Lung (tissue), 12 donors: ENCODE measurements around the gene PLPPR4. TPM values are rescaled to one million over a fixed set of nuclear protein-coding genes. Genes with fewer than 3 reads are reported as not detected.
A peak's percentile ranks its signal among the peaks of the same experiment; 100 is the strongest.

Experiments
- ATAC-seq: fragments of 200-7000 bp; cut with Tn5 transposase; one replicate; pipeline ENCODE4 v1.9.1; 2020; ENCODE audit warnings: moderate number of reproducible peaks; ENCODE audit not compliant: insufficient read depth, low FRiP score
- DNase-seq, 3 donors: peaks; one replicate each; pipeline ENCODE4 v3.0.0-alpha.2; 2013 to 2017
- H3K27ac ChIP-seq, 2 donors: one replicate each; pipeline ENCODE4 v1.5.1; 2013; ENCODE audit warnings: mild to moderate bottlenecking in 2 of 2, moderate library complexity in 2 of 2, control low read depth in 1 of 2, inconsistent platforms in 1 of 2, low read depth in 1 of 2, low read length in 1 of 2
- H3K27me3 ChIP-seq, 3 donors: one replicate each; pipeline ENCODE4 v1.5.1; 2013; ENCODE audit warnings: low read length in 2 of 3; ENCODE audit not compliant: control insufficient read depth in 3 of 3, insufficient read depth in 3 of 3
- H3K36me3 ChIP-seq, 4 donors: one replicate each; pipeline ENCODE4 v1.5.1; 2013; ENCODE audit warnings: low read length in 4 of 4, mild to moderate bottlenecking in 1 of 4, moderate library complexity in 1 of 4; ENCODE audit not compliant: control insufficient read depth in 4 of 4, insufficient read depth in 4 of 4
- H3K4me1 ChIP-seq, 5 donors: one replicate each; pipeline ENCODE4 v1.5.1; 2013; ENCODE audit warnings: low read length in 5 of 5, mild to moderate bottlenecking in 2 of 5, moderate library complexity in 1 of 5; ENCODE audit not compliant: control insufficient read depth in 5 of 5, insufficient read depth in 5 of 5
- H3K4me3 ChIP-seq: one replicate; pipeline ENCODE4 v1.5.1; 2013; ENCODE audit warnings: mild to moderate bottlenecking, control low read depth, moderate library complexity
- H3K9ac ChIP-seq, 2 donors: one replicate each; pipeline ENCODE4 v1.5.1; 2013; ENCODE audit warnings: low read length in 2 of 2, control low read depth in 1 of 2; ENCODE audit not compliant: insufficient read depth in 1 of 2
- H3K9me3 ChIP-seq, 4 donors: one replicate each; pipeline ENCODE4 v1.5.1; 2013; ENCODE audit warnings: low read length in 3 of 4, mild to moderate bottlenecking in 1 of 4, moderate library complexity in 1 of 4; ENCODE audit not compliant: control insufficient read depth in 4 of 4, insufficient read depth in 3 of 4
- WGBS, 2 donors: extraction: QIAGEN DNeasy Blood & Tissue Kit; methylation state at CpG; one replicate each; pipeline ENCODE4 v1.1.7; 2013; 5-methylcytosine and 5-hydroxymethylcytosine counted together
- polyA plus RNA-seq, 2 donors: library from polyadenylated mRNA; stranded (reverse); fragments of 200-250 nt; gene quantifications; one replicate each; pipeline ENCODE4 v1.2.1, GENCODE V29; 2013
- total RNA-seq, 2 donors: library from RNA; depleted of rRNA in 1 of 2; stranded (reverse); fragments of >200 nt in 1 of 2; gene quantifications; one replicate each; pipeline ENCODE4 v1.2.1, GENCODE V29; 2014 to 2021
- TF ChIP-seq, protein P1 (sequence below): IDR thresholded peaks from 2 replicates; pipeline ENCODE4 v1.5.1; 2012; ENCODE audit warnings: mild to moderate bottlenecking; ENCODE audit errors: control extremely low read depth, extremely low read depth
- donor health status: control.
- donor health status: control.
- donor health status: Bipolar disorder and iron deficiency.
- donor health status: healthy.
- donor health status: DM: yes; HTN: yes; CAD: no.

PLPPR4 gene
- total and polyA plus RNA-seq, 4 donors: 0.20 to 31.2 (median 0.95) TPM

DNA sequence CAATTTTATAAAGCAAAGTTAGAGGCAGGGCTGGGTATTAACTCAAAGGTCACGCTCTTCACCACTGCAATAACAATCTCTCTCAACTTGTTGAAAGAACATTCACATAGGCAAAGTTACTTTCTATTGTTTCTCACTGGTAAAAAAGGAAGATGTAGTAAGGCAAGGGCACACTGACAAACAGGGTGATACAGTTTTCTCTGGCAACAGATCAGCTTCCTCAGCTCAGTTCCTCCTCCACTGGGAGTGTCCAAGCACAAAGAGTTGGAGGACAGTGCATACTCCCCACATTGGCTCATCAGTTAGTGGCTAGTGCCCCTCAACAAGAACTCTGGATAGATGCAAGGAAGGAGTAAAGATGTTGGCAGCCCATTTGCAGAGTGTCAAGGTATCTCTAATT is 3.7 kb downstream of the PLPPR4 start:
- Histone ChIP-seq H3K9me3 (peaks cover 0 to 3% (median 0%) of the 10 kb centered on the region in 4 donors), H3K27ac (no peak overlapping the region), H3K9ac (no peak overlapping the region), H3K36me3 (no peaks in the 10 kb centered on the region), H3K27me3 (peaks cover 0 to 10% (median 0%) of the 10 kb centered on the region in 3 donors), H3K4me1 (peaks cover 0 to 18% (median 4%) of the 10 kb centered on the region in 5 donors), H3K4me3 (no peak overlapping the region)
- 94 to 95% methylated on average over 1 of the region's 1 CpG for WGBS, 2 donors
- DNase-seq: no peak
- ATAC-seq: no peak
- TF ChIP-seq, protein P1, sequence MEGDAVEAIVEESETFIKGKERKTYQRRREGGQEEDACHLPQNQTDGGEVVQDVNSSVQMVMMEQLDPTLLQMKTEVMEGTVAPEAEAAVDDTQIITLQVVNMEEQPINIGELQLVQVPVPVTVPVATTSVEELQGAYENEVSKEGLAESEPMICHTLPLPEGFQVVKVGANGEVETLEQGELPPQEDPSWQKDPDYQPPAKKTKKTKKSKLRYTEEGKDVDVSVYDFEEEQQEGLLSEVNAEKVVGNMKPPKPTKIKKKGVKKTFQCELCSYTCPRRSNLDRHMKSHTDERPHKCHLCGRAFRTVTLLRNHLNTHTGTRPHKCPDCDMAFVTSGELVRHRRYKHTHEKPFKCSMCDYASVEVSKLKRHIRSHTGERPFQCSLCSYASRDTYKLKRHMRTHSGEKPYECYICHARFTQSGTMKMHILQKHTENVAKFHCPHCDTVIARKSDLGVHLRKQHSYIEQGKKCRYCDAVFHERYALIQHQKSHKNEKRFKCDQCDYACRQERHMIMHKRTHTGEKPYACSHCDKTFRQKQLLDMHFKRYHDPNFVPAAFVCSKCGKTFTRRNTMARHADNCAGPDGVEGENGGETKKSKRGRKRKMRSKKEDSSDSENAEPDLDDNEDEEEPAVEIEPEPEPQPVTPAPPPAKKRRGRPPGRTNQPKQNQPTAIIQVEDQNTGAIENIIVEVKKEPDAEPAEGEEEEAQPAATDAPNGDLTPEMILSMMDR: no peak

DNA sequence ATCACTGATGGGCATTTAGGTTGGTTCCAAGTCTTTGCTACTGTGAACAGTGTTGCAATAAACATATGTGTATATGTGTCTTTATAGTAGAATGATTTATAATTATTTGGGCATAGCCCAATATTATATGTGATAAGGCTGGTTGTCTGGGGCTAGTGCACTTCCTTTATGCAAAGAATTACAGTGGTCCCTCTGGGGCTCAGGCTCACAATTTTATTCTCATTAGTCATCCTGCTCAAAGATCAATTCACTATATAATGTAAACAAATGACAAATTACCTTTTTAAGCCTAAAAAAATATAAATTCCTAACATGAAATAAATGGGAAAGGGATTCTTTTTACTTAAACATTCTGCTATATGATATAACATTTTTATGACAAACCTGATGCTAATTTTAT is 5.0 kb downstream of the PLPPR4 start:
- H3K9ac ChIP-seq: no peak overlapping the region
- no peak overlapping the region for H3K27ac ChIP-seq
- peaks cover 0 to 3% (median 0%) of the 10 kb centered on the region in 4 donors for H3K9me3 ChIP-seq
- ATAC-seq (no peak), DNase-seq (no peak)
- peaks cover 0 to 14% (median 4%) of the 10 kb centered on the region in 5 donors for H3K4me1 ChIP-seq
- no peak overlapping the region for H3K4me3 ChIP-seq
- peaks cover 0 to 7% (median 0%) of the 10 kb centered on the region in 3 donors for H3K27me3 ChIP-seq
- TF ChIP-seq, protein P1: no peak
- no peaks in the 10 kb centered on the region for H3K36me3 ChIP-seq

DNA sequence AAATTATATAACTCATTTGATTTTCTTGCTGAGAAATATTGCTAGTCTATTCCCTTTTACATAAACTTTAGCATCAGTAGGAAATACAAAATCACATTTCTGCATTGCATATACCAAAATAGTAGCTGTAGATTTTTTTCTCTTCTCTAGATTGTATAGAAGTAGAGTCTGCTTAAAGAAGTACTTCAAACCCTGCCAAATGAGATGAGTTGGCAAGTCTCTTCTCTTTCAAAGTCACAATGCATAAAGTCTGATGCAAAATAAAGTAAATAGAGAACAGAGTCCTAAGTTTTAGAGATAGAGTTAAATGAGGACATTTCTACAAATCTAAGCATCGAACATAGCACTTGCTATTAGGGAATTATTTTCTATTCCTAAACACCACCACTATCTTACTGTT is 6.4 kb downstream of the PLPPR4 start:
- no peak overlapping the region for H3K9ac ChIP-seq
- H3K27ac ChIP-seq: no peak overlapping the region
- WGBS, 2 donors: 78 to 84% methylated on average over 1 of the region's 1 CpG
- peaks cover 0 to under 1% (median 0%) of the 10 kb centered on the region in 3 donors for H3K27me3 ChIP-seq
- no peak overlapping the region for H3K4me3 ChIP-seq
- H3K9me3 ChIP-seq: peaks cover 0 to 2% (median 0%) of the 10 kb centered on the region in 4 donors
- peaks cover 0 to 14% (median 0%) of the 10 kb centered on the region in 5 donors for H3K4me1 ChIP-seq
- no peaks in the 10 kb centered on the region for H3K36me3 ChIP-seq
- peak in 2 of 3 donors; percentile 40 to 63 for DNase-seq
- no peak for ATAC-seq
- TF ChIP-seq, protein P1: no peak

DNA sequence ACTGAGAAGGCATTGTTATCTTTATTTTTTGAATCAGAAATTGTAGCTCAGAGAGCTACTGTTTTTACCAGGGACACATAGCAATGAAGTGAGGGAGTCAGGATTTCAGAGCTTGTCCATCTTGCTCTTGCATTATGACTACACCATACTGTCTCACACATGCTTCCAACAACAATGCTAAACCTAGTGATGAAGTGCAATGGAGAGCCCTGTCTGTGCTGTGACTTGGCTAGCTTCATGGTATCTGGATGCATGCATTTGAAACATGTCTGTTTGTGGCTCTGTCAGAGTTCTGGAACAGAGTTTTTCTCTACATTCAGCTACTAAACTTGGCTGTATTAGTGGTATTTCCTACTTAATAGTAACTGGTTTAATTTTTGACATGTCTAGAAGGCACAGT is 7.0 kb downstream of the PLPPR4 start:
- DNase-seq: peak; percentile 36 to 82 (median 67)
- Histone ChIP-seq H3K4me3 (no peak overlapping the region), H3K27me3 (no peaks in the 10 kb centered on the region), H3K9me3 (peaks cover 0 to 2% (median under 1%) of the 10 kb centered on the region in 4 donors), H3K4me1 (peaks cover 0 to 14% (median 0%) of the 10 kb centered on the region in 5 donors), H3K9ac (no peak overlapping the region), H3K36me3 (no peaks in the 10 kb centered on the region), H3K27ac (no peak overlapping the region)
- TF ChIP-seq, protein P1: no peak
- no peak for ATAC-seq
